H1 (cell line): ENCODE results near the gene C7orf57. TPM values are rescaled to one million over a fixed set of nuclear protein-coding genes. Genes with fewer than 3 reads are reported as not detected.

Source experiments
- CTCF ChIA-PET: fragments of 300-600 bp; sonication (Branson Sonifier 250); formaldehyde crosslinking; loops from one replicate; lab custom pipeline; 2021; ENCODE audit not compliant: partially characterized antibody; lab: Charles Lee
- POLR2A ChIA-PET: fragments of 300-600 bp; sonication (Branson Sonifier 250); formaldehyde crosslinking; loops from one replicate; lab custom pipeline; 2021; ENCODE audit warnings: inconsistent platforms; ENCODE audit not compliant: partially characterized antibody; lab: Charles Lee
- DNase-seq, 2 experiments: peaks; one replicate each; pipeline versions ENCODE4 v3.0.0 to v3.0.0-alpha.2; 2010 to 2022; ENCODE audit warnings: low spot score in 2 of 2, low read depth in 1 of 2, mixed read lengths in 1 of 2
- FAIRE-seq: peaks from 2 replicates; lab custom pipeline; 2011; peaks lifted over from hg19 to GRCh38; lab: Jason Lieb, UNC
- H2AFZ ChIP-seq: 2 replicates; pipeline ENCODE4 v1.8.1; 2012; ENCODE audit warnings: low read length, inconsistent platforms
- H2AK5ac ChIP-seq: 2 replicates; pipeline ENCODE4 v1.6.1; 2013; ENCODE audit warnings: low read depth, low read length
- H2BK120ac ChIP-seq: replicated peaks from 2 replicates; pipeline ENCODE3; 2013; ENCODE audit warnings: low read depth, low read length, inconsistent platforms
- H2BK12ac ChIP-seq: 2 replicates; pipeline ENCODE4 v1.6.1; 2013; ENCODE audit warnings: low read depth, low read length
- H2BK15ac ChIP-seq: 2 replicates; pipeline ENCODE4 v1.6.1; 2013; ENCODE audit warnings: low read length
- H2BK20ac ChIP-seq: 2 replicates; pipeline ENCODE4 v1.6.1; 2013; ENCODE audit warnings: low read length
- H2BK5ac ChIP-seq: 2 replicates; pipeline ENCODE4 v1.6.1; 2013; ENCODE audit warnings: low read depth, low read length
- H3K14ac ChIP-seq: 2 replicates; pipeline ENCODE4 v1.6.1; 2013; ENCODE audit warnings: inconsistent platforms; ENCODE audit not compliant: insufficient read length
- H3K18ac ChIP-seq: 2 replicates; pipeline ENCODE4 v1.6.1; 2013; ENCODE audit warnings: low read length; ENCODE audit errors: extremely low read depth
- H3K23ac ChIP-seq: 2 replicates; pipeline ENCODE4 v1.6.1; 2013; ENCODE audit warnings: inconsistent platforms; ENCODE audit not compliant: insufficient read length
- H3K23me2 ChIP-seq: 2 replicates; pipeline ENCODE4 v1.6.1; 2013; ENCODE audit warnings: low read depth, low read length
- H3K27ac ChIP-seq: 2 replicates; pipeline ENCODE4 v1.6.1; 2011; ENCODE audit warnings: low read depth, low read length, inconsistent platforms
- H3K27me3 ChIP-seq, 4 experiments: replicated peaks in 1 of 4; 1 replicate in 1 of 4; 2 replicates in 3 of 4; pipeline versions ENCODE4 v1.6.1 to v1.8.1; 2011 to 2013; ENCODE audit warnings: low read length in 3 of 4, mild to moderate bottlenecking in 3 of 4, inconsistent platforms in 2 of 4, mixed read lengths in 2 of 4, moderate library complexity in 1 of 4; ENCODE audit not compliant: control insufficient read depth in 3 of 4, insufficient read depth in 3 of 4; ENCODE audit errors: extremely low read depth in 1 of 4
- H3K36me3 ChIP-seq, 4 experiments: 2 replicates each; pipeline versions ENCODE4 v1.6.1 to v1.8.1; 2011 to 2013; ENCODE audit warnings: mild to moderate bottlenecking in 4 of 4, low read length in 3 of 4, moderate library complexity in 2 of 4, control low read depth in 1 of 4, inconsistent platforms in 1 of 4; ENCODE audit not compliant: insufficient read depth in 4 of 4, control insufficient read depth in 2 of 4
- H3K4ac ChIP-seq: replicated peaks from 2 replicates; pipeline ENCODE3; 2013; ENCODE audit warnings: low read length, low read depth, mixed read lengths, inconsistent platforms; ENCODE audit not compliant: insufficient read length
- H3K4me1 ChIP-seq, 4 experiments: replicated peaks in 1 of 4; 1 replicate in 1 of 4; 2 replicates in 3 of 4; pipeline versions ENCODE4 v1.6.1 to v1.8.1; 2011 to 2013; ENCODE audit warnings: low read length in 3 of 4, inconsistent platforms in 2 of 4, mixed read lengths in 1 of 4; ENCODE audit not compliant: insufficient read depth in 4 of 4, control insufficient read depth in 3 of 4
- H3K4me2 ChIP-seq, 2 experiments: 2 replicates each; pipeline versions ENCODE4 v1.6.1 to v1.8.1; 2011 to 2013; ENCODE audit warnings: low read depth in 2 of 2, low read length in 2 of 2, control low read depth in 1 of 2, inconsistent platforms in 1 of 2, mild to moderate bottlenecking in 1 of 2; ENCODE audit not compliant: insufficient read depth in 1 of 2
- H3K4me3 ChIP-seq, 4 experiments: fragments of 200-600, 300-600 bp in 1 of 4; sonication (generic), shearing (Covaris generic), sonication (Bioruptor Twin) in 1 of 4; 2 replicates each; pipeline versions ENCODE4 v1.5.1 to v1.8.1; 2011 to 2016; ENCODE audit warnings: low read length in 4 of 4, low read depth in 3 of 4, control low read depth in 2 of 4, inconsistent platforms in 2 of 4, mild to moderate bottlenecking in 2 of 4, mixed read lengths in 1 of 4, moderate library complexity in 1 of 4; ENCODE audit not compliant: insufficient read depth in 2 of 4; ENCODE audit errors: extremely low read depth in 1 of 4
- H3K56ac ChIP-seq: replicated peaks from 2 replicates; pipeline ENCODE3; 2013; ENCODE audit warnings: low read depth, mild to moderate bottlenecking, mixed read lengths, low read length, inconsistent platforms; ENCODE audit not compliant: insufficient read length
- H3K79me1 ChIP-seq: 2 replicates; pipeline ENCODE4 v1.6.1; 2013; ENCODE audit warnings: low read depth, low read length, control low read depth
- H3K79me2 ChIP-seq, 2 experiments: 2 replicates each; pipeline versions ENCODE4 v1.6.1 to v1.8.1; 2012 to 2013; ENCODE audit warnings: low read length in 2 of 2, mild to moderate bottlenecking in 2 of 2, inconsistent platforms in 1 of 2; ENCODE audit not compliant: insufficient read depth in 2 of 2, control insufficient read depth in 1 of 2
- H3K9ac ChIP-seq, 4 experiments: replicated peaks in 1 of 4; 1 replicate in 1 of 4; 2 replicates in 3 of 4; pipeline versions ENCODE4 v1.6.1 to v1.8.1; 2011 to 2013; ENCODE audit warnings: low read depth in 3 of 4, low read length in 3 of 4, control low read depth in 2 of 4, mild to moderate bottlenecking in 2 of 4, moderate library complexity in 2 of 4, inconsistent platforms in 1 of 4; ENCODE audit errors: extremely low read depth in 1 of 4
- H3K9me3 ChIP-seq, 2 experiments: 2 replicates each; pipeline versions ENCODE4 v1.6.1 to v1.8.1; 2012 to 2013; ENCODE audit warnings: mild to moderate bottlenecking in 2 of 2, moderate library complexity in 2 of 2, control low read depth in 1 of 2, inconsistent platforms in 1 of 2, low read depth in 1 of 2, low read length in 1 of 2, mixed read lengths in 1 of 2; ENCODE audit not compliant: insufficient read depth in 2 of 2
- H4K20me1 ChIP-seq, 2 experiments: replicated peaks in 1 of 2; 2 replicates each; pipeline versions ENCODE3 to v1.8.1; 2011 to 2013; ENCODE audit warnings: inconsistent platforms in 2 of 2, low read length in 2 of 2, mild to moderate bottlenecking in 1 of 2; ENCODE audit not compliant: insufficient read depth in 2 of 2, control insufficient read depth in 1 of 2
- H4K5ac ChIP-seq: 2 replicates; pipeline ENCODE4 v1.6.1; 2013; ENCODE audit warnings: low read length, low read depth, mixed read lengths, inconsistent platforms; ENCODE audit not compliant: insufficient read length
- H4K8ac ChIP-seq: 2 replicates; pipeline ENCODE4 v1.8.0; 2013; ENCODE audit warnings: mild to moderate bottlenecking, moderate library complexity, low read length, inconsistent platforms; ENCODE audit not compliant: insufficient read depth; ENCODE audit errors: extremely low read depth
- H4K91ac ChIP-seq: replicated peaks from 2 replicates; pipeline ENCODE3; 2013; ENCODE audit warnings: low read length, mixed read lengths, inconsistent platforms; ENCODE audit not compliant: insufficient read length
- ASH2L ChIP-seq: fragments of 200-600, 300-600 bp; sonication (generic); IDR thresholded peaks from one replicate; pipeline ENCODE4 v1.7.1; 2017; ENCODE audit warnings: low read length
- EGR1 ChIP-seq: IDR thresholded peaks from 2 replicates; pipeline ENCODE4 v1.6.1; 2011; ENCODE audit warnings: low read depth, low read length, borderline replicate concordance
- KDM4A ChIP-seq: IDR thresholded peaks from one replicate; pipeline ENCODE4 v1.7.1; 2012; ENCODE audit warnings: low read depth, mild to moderate bottlenecking, moderate library complexity, low read length, inconsistent platforms; ENCODE audit not compliant: severe bottlenecking
- POU5F1 ChIP-seq: IDR thresholded peaks from 2 replicates; pipeline ENCODE4 v1.6.1; 2011; ENCODE audit warnings: low read depth, mild to moderate bottlenecking, low read length, moderate library complexity
- SP1 ChIP-seq: IDR thresholded peaks from 2 replicates; pipeline ENCODE4 v1.6.1; 2011; ENCODE audit warnings: low read depth, low read length
- WGBS, 2 experiments: shearing (Covaris generic) in 1 of 2; methylation state at CpG; one replicate each; pipeline versions ENCODE4 v1.1.6 to v1.1.7; 2013 to 2015; ENCODE audit warnings: low lambda C conversion rate in 2 of 2, mixed read lengths in 2 of 2, inconsistent platforms in 1 of 2, low coverage in 1 of 2, missing lambda C conversion rate in 1 of 2; ENCODE audit not compliant: insufficient replicate concordance in 2 of 2, insufficient coverage in 1 of 2, insufficient read length in 1 of 2; ENCODE audit errors: extremely low coverage in 1 of 2, missing lambda C conversion rate in 1 of 2; 5-methylcytosine and 5-hydroxymethylcytosine counted together
- polyA plus RNA-seq, 7 experiments: library from polyadenylated mRNA; depleted of rRNA in 3 of 7; stranded (reverse) in 5 of 7; unstranded in 2 of 7; fragments of >200 nt in 5 of 7; fragments of 200-250 nt in 2 of 7; gene quantifications; 1 replicate in 5 of 7; 2 replicates in 1 of 7; 4 replicates in 1 of 7; pipeline versions ENCODE4 v1.2.1 to v1.2.3, GENCODE V29; 2011 to 2013; ENCODE audit warnings: missing spikeins in 2 of 7, mixed read lengths in 2 of 7
- total RNA-seq: library from RNA; stranded (reverse); fragmentation: NEBNext Ultra II Directional; extraction: Animal tissue kit (Norgen Biotek cat#: 25700); gene quantifications from 2 replicates; pipeline ENCODE4 v1.2.1, GENCODE V29; 2021
- TF ChIP-seq, protein P1 (sequence below): IDR thresholded peaks from 2 replicates; pipeline ENCODE4 v1.6.1; 2011; ENCODE audit warnings: low read length, improper control_type of control experiment

The C7orf57 gene
- total and polyA plus RNA-seq, 2 of the 8 experiments (the other 6 are each of a cell fraction or from before 2014, with no cell fraction given), result 0.08 to 0.56 TPM

DNA sequence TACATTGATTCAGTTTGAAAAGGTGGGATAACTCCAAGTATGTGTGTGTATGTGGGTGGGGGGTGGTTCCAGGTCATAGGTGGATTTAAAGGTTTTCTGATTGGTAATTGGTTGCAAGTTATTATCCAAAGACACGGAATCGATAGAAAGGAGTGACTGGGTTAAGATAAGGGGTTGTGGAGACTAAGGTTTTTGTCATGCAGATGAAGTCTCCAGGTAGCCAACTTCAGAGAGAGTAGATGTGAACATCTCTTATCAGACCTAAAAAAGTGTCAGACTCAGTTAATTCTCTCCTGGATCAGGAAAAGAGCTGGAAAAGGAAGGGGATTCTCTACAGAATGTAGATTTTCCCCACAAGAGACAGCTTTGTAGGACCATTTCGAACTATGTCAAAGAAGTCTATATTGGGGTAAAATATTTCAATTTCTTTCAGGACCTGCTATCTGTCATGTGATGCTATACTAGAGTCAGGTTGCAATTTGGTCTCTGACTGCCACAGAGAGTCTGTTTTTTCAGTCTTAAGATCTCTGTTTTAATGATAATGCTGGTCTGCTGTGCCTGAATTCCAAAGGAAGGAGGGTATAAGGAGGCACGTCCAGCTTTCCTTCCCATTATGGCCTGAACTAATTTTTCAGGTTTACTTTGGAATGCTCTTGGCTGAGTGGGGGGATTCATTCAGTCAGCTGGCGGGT is 3.6 kb downstream of the C7orf57 start:
- Histone ChIP-seq H3K4ac (no peak overlapping the region), H4K5ac (no peak overlapping the region), H3K27me3 (peaks cover 11 to 28% (median 23%) of the 10 kb centered on the region in 4 experiments), H3K36me3 (no peaks in the 10 kb centered on the region), H3K4me1 (peaks cover 6 to 33% (median 18%) of the 10 kb centered on the region in 4 experiments), H3K9ac (no peak overlapping the region), H3K14ac (no peak overlapping the region), H2AFZ (no peak overlapping the region), H3K23ac (no peak overlapping the region), H3K79me2 (no peaks in the 10 kb centered on the region), H2AK5ac (no peak overlapping the region), H4K20me1 (peaks cover 0 to 3% of the 10 kb centered on the region in 2 experiments), H3K4me2 (peak overlapping the region; percentile 65 to 71), H3K4me3 (peak overlapping the region in 2 of 4 experiments; percentile 15 to 52; a peak in 3 of 8 replicates), H2BK15ac (no peak overlapping the region), H3K56ac (no peak overlapping the region), H3K79me1 (no peaks in the 10 kb centered on the region), H2BK5ac (peak overlapping the region; percentile 40; the same call in 1 of the 2 replicates), H3K23me2 (peaks cover 16% of the 10 kb centered on the region), H2BK12ac (peak overlapping the region; percentile 35; the same call in 1 of the 2 replicates), H3K27ac (peak overlapping the region; percentile 62; the same call in 1 of the 2 replicates), H2BK120ac (no peak overlapping the region), H2BK20ac (peak overlapping the region; percentile 55; the same call in 1 of the 2 replicates), H3K9me3 (no peaks in the 10 kb centered on the region), H4K8ac (no peak overlapping the region), H4K91ac (no peak overlapping the region), H3K18ac (no peak overlapping the region)
- POLR2A ChIA-PET, result interaction anchor here (0.6 to 3.7 kb wide), 9 partner anchors 8 to 1588 kb away, joined by 3 to 20 read pairs (median 3); no protein-coding TSS in a partner anchor
- WGBS, 2 experiments, result 10% methylated on average over 5 of the region's 5 CpGs; no CpG with 5 or more reads in 1 of the 2 experiments
- peak; percentile 86 for FAIRE-seq
- CTCF ChIA-PET, result interaction anchor here (0.6 to 0.8 kb wide), 2 partner anchors 38 to 115 kb away, joined by 3 read pairs; no protein-coding TSS in a partner anchor
- no peak for DNase-seq
- TF ChIP-seq KDM4A (no peak), SP1 (0 out of 2 replicates have a peak, but pooled peaks have one; percentile 7), ASH2L (peak; percentile 61), EGR1 (no peak), POU5F1 (peak; percentile 70; the same call in 1 of the 2 replicates)
- TF ChIP-seq, protein P1, sequence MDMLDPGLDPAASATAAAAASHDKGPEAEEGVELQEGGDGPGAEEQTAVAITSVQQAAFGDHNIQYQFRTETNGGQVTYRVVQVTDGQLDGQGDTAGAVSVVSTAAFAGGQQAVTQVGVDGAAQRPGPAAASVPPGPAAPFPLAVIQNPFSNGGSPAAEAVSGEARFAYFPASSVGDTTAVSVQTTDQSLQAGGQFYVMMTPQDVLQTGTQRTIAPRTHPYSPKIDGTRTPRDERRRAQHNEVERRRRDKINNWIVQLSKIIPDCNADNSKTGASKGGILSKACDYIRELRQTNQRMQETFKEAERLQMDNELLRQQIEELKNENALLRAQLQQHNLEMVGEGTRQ, result peak; percentile 56
- TF ChIP-seq, all 59 proteins: peak for 4
